HL-60 (cell line): ENCODE results near the gene FBXL17.

ENCODE experiments used
- CTCF ChIP-seq: IDR thresholded peaks from one replicate; pipeline ENCODE4 v1.5.1; 2011; ENCODE audit warnings: low read length, control low read depth, inconsistent platforms; ENCODE audit not compliant: insufficient read depth
- GABPA ChIP-seq: IDR thresholded peaks from 2 replicates; pipeline ENCODE4 v1.6.1; 2012; ENCODE audit warnings: low read depth
- POLR2AphosphoS5 ChIP-seq: IDR thresholded peaks from 2 replicates; pipeline ENCODE4 v1.6.1; 2012; ENCODE audit warnings: low read depth
- REST ChIP-seq: IDR thresholded peaks from 2 replicates; pipeline ENCODE4 v1.6.1; 2012; ENCODE audit warnings: low read depth; ENCODE audit not compliant: insufficient replicate concordance
- SPI1 ChIP-seq: IDR thresholded peaks from 2 replicates; pipeline ENCODE4 v1.6.1; 2012; ENCODE audit warnings: low read depth, mild to moderate bottlenecking, borderline replicate concordance

GRCh38 chr5:108054349-108054748 lies 327.5 kb downstream of the FBXL17 start:
- TF ChIP-seq CTCF (no peak), SPI1 (no peak), POLR2AphosphoS5 (no peak), REST (no peak), GABPA (no peak)
